ENCODE measurements around the gene ST8SIA6.

ST8SIA6 gene

GRCh38 chr10:17418249-17418648, 36.1 kb downstream of the ST8SIA6 start:
- H3K36me3 ChIP-seq (ENCODE audit: control insufficient read depth, low read depth, low read length), result no peaks in the 10 kb centered on the region
- peaks cover 5% of the 10 kb centered on the region for H3K4me1 ChIP-seq (ENCODE audit: control insufficient read depth, low read depth, low read length)
- H3K9me3 ChIP-seq (ENCODE audit: control insufficient read depth, low read depth, low read length), result no peaks in the 10 kb centered on the region
- no peak overlapping the region for H3K9ac ChIP-seq (ENCODE audit: low read length)
- H3K27me3 ChIP-seq (ENCODE audit: control insufficient read depth, insufficient read depth, low read length), result no peaks in the 10 kb centered on the region
- H3K4me3 ChIP-seq (ENCODE audit: low read length), result no peak overlapping the region
- no peak overlapping the region for H3K27ac ChIP-seq (ENCODE audit: low read length)

GRCh38 chr10:17416442-17417211, 37.8 kb downstream of the ST8SIA6 start:
- no peaks in the 10 kb centered on the region for H3K27me3 ChIP-seq (ENCODE audit: control insufficient read depth, insufficient read depth, low read length)
- peaks cover 5% of the 10 kb centered on the region for H3K4me1 ChIP-seq (ENCODE audit: control insufficient read depth, low read depth, low read length)
- no peaks in the 10 kb centered on the region for H3K9me3 ChIP-seq (ENCODE audit: control insufficient read depth, low read depth, low read length)
- no peak overlapping the region for H3K4me3 ChIP-seq (ENCODE audit: low read length)
- no peak overlapping the region for H3K9ac ChIP-seq (ENCODE audit: low read length)
- no peaks in the 10 kb centered on the region for H3K36me3 ChIP-seq (ENCODE audit: control insufficient read depth, low read depth, low read length)
- H3K27ac ChIP-seq (ENCODE audit: low read length), result no peak overlapping the region

GRCh38 chr10:17415046-17415658, 39.2 kb downstream of the ST8SIA6 start:
- H3K36me3 ChIP-seq (ENCODE audit: control insufficient read depth, low read depth, low read length), result no peaks in the 10 kb centered on the region
- no peaks in the 10 kb centered on the region for H3K9me3 ChIP-seq (ENCODE audit: control insufficient read depth, low read depth, low read length)
- H3K27ac ChIP-seq (ENCODE audit: low read length), result no peak overlapping the region

GRCh38 chr10:17414484-17414883, 39.9 kb downstream of the ST8SIA6 start:
- Histone ChIP-seq H3K9me3 (ENCODE audit: control insufficient read depth, low read depth, low read length) (no peaks in the 10 kb centered on the region), H3K4me1 (ENCODE audit: control insufficient read depth, low read depth, low read length) (peaks cover 5% of the 10 kb centered on the region), H3K27me3 (ENCODE audit: control insufficient read depth, insufficient read depth, low read length) (no peaks in the 10 kb centered on the region), H3K36me3 (ENCODE audit: control insufficient read depth, low read depth, low read length) (no peaks in the 10 kb centered on the region), H3K27ac (ENCODE audit: low read length) (no peak overlapping the region), H3K4me3 (ENCODE audit: low read length) (no peak overlapping the region), H3K9ac (ENCODE audit: low read length) (no peak overlapping the region)

More at GRCh38 chr10:17415046-17415658, 39.2 kb downstream of the ST8SIA6 start:
- Histone ChIP-seq H3K27me3 (ENCODE audit: control insufficient read depth, insufficient read depth, low read length) (no peaks in the 10 kb centered on the region), H3K4me3 (ENCODE audit: low read length) (no peak overlapping the region), H3K4me1 (ENCODE audit: control insufficient read depth, low read depth, low read length) (peaks cover 5% of the 10 kb centered on the region), H3K9ac (ENCODE audit: low read length) (no peak overlapping the region)

- Histone ChIP-seq H3K27me3 (ENCODE audit: control insufficient read depth, insufficient read depth, low read length) (no peaks in the 10 kb centered on the region), H3K27ac (ENCODE audit: low read length) (no peak overlapping the region), H3K36me3 (ENCODE audit: control insufficient read depth, low read depth, low read length) (no peaks in the 10 kb centered on the region), H3K4me3 (ENCODE audit: low read length) (no peak overlapping the region), H3K9ac (ENCODE audit: low read length) (no peak overlapping the region), H3K4me1 (ENCODE audit: control insufficient read depth, low read depth, low read length) (peaks cover 5% of the 10 kb centered on the region), H3K9me3 (ENCODE audit: control insufficient read depth, low read depth, low read length) (no peaks in the 10 kb centered on the region)
Observed at GRCh38 chr10:17413876-17414275, 40.5 kb downstream of the ST8SIA6 start.

- no peak overlapping the region for H3K27ac ChIP-seq (ENCODE audit: low read length)
- H3K36me3 ChIP-seq (ENCODE audit: control insufficient read depth, low read depth, low read length), result no peaks in the 10 kb centered on the region
Observed at GRCh38 chr10:17412323-17412722, 42.1 kb downstream of the ST8SIA6 start.

GRCh38 chr10:17410907-17411306, 43.5 kb downstream of the ST8SIA6 start:
- Histone ChIP-seq H3K4me3 (ENCODE audit: low read length) (no peak overlapping the region), H3K9ac (ENCODE audit: low read length) (no peak overlapping the region), H3K9me3 (ENCODE audit: control insufficient read depth, low read depth, low read length) (no peaks in the 10 kb centered on the region), H3K4me1 (ENCODE audit: control insufficient read depth, low read depth, low read length) (peaks cover 5% of the 10 kb centered on the region), H3K27ac (ENCODE audit: low read length) (no peak overlapping the region), H3K27me3 (ENCODE audit: control insufficient read depth, insufficient read depth, low read length) (no peaks in the 10 kb centered on the region), H3K36me3 (ENCODE audit: control insufficient read depth, low read depth, low read length) (no peaks in the 10 kb centered on the region)

More at GRCh38 chr10:17412323-17412722, 42.1 kb downstream of the ST8SIA6 start:
- Histone ChIP-seq H3K9ac (ENCODE audit: low read length) (no peak overlapping the region), H3K27me3 (ENCODE audit: control insufficient read depth, insufficient read depth, low read length) (no peaks in the 10 kb centered on the region), H3K4me1 (ENCODE audit: control insufficient read depth, low read depth, low read length) (no peaks in the 10 kb centered on the region), H3K9me3 (ENCODE audit: control insufficient read depth, low read depth, low read length) (no peaks in the 10 kb centered on the region), H3K4me3 (ENCODE audit: low read length) (no peak overlapping the region)

GRCh38 chr10:17409170-17409733, 45.1 kb downstream of the ST8SIA6 start:
- H3K4me1 ChIP-seq (ENCODE audit: control insufficient read depth, low read depth, low read length), result peaks cover 12% of the 10 kb centered on the region
- H3K9me3 ChIP-seq (ENCODE audit: control insufficient read depth, low read depth, low read length), result no peaks in the 10 kb centered on the region

GRCh38 chr10:17407047-17407446, 47.3 kb downstream of the ST8SIA6 start:
- H3K9me3 ChIP-seq (ENCODE audit: control insufficient read depth, low read depth, low read length), result no peaks in the 10 kb centered on the region
- no peaks in the 10 kb centered on the region for H3K36me3 ChIP-seq (ENCODE audit: control insufficient read depth, low read depth, low read length)
- H3K27me3 ChIP-seq (ENCODE audit: control insufficient read depth, insufficient read depth, low read length), result no peaks in the 10 kb centered on the region
- H3K27ac ChIP-seq (ENCODE audit: low read length), result no peak overlapping the region
- H3K4me3 ChIP-seq (ENCODE audit: low read length), result no peak overlapping the region
- H3K4me1 ChIP-seq (ENCODE audit: control insufficient read depth, low read depth, low read length), result peaks cover 12% of the 10 kb centered on the region
- H3K9ac ChIP-seq (ENCODE audit: low read length), result no peak overlapping the region

More at GRCh38 chr10:17409170-17409733, 45.1 kb downstream of the ST8SIA6 start:
- Histone ChIP-seq H3K9ac (ENCODE audit: low read length) (no peak overlapping the region), H3K27me3 (ENCODE audit: control insufficient read depth, insufficient read depth, low read length) (no peaks in the 10 kb centered on the region), H3K27ac (ENCODE audit: low read length) (no peak overlapping the region), H3K4me3 (ENCODE audit: low read length) (no peak overlapping the region), H3K36me3 (ENCODE audit: control insufficient read depth, low read depth, low read length) (no peaks in the 10 kb centered on the region)

- peak overlapping the region; percentile 49 for H3K27ac ChIP-seq (ENCODE audit: low read length)
- no peaks in the 10 kb centered on the region for H3K36me3 ChIP-seq (ENCODE audit: control insufficient read depth, low read depth, low read length)
- H3K9ac ChIP-seq (ENCODE audit: low read length), result peak overlapping the region; percentile 41
- H3K27me3 ChIP-seq (ENCODE audit: control insufficient read depth, insufficient read depth, low read length), result no peaks in the 10 kb centered on the region
- peaks cover 12% of the 10 kb centered on the region for H3K4me1 ChIP-seq (ENCODE audit: control insufficient read depth, low read depth, low read length)
- H3K4me3 ChIP-seq (ENCODE audit: low read length), result peak overlapping the region; percentile 4
- H3K9me3 ChIP-seq (ENCODE audit: control insufficient read depth, low read depth, low read length), result no peaks in the 10 kb centered on the region
Observed at GRCh38 chr10:17406036-17406834, 48.2 kb downstream of the ST8SIA6 start.

- H3K4me3 ChIP-seq (ENCODE audit: low read length), result no peak overlapping the region
- no peaks in the 10 kb centered on the region for H3K9me3 ChIP-seq (ENCODE audit: control insufficient read depth, low read depth, low read length)
- H3K4me1 ChIP-seq (ENCODE audit: control insufficient read depth, low read depth, low read length), result peaks cover 12% of the 10 kb centered on the region
- H3K27me3 ChIP-seq (ENCODE audit: control insufficient read depth, insufficient read depth, low read length), result no peaks in the 10 kb centered on the region
- H3K9ac ChIP-seq (ENCODE audit: low read length), result no peak overlapping the region
- no peak overlapping the region for H3K27ac ChIP-seq (ENCODE audit: low read length)
- no peaks in the 10 kb centered on the region for H3K36me3 ChIP-seq (ENCODE audit: control insufficient read depth, low read depth, low read length)
Observed at GRCh38 chr10:17403161-17403560, 51.2 kb downstream of the ST8SIA6 start.
